ENCODE results near the gene RIT2.

The RIT2 gene

GRCh38 chr18:43092539-43092938 lies 22.9 kb downstream of the RIT2 start:
- no peak for ATAC-seq

GRCh38 chr18:43081396-43081795 lies 34.1 kb downstream of the RIT2 start:
- TF ChIP-seq ISL1 (CRISPR knock-in tag; IDR thresholded peaks at IDR 0.05) (no peak), PATZ1 (CRISPR knock-in tag; IDR thresholded peaks at IDR 0.05; ENCODE audit: borderline replicate concordance) (no peak), CREB5 (CRISPR knock-in tag; IDR thresholded peaks at IDR 0.05; ENCODE audit: low read depth) (no peak), ZC3H10 (CRISPR knock-in tag; IDR thresholded peaks at IDR 0.05) (no peak), PPARA (CRISPR knock-in tag; IDR thresholded peaks at IDR 0.05; ENCODE audit: borderline replicate concordance) (no peak), ESRRG (CRISPR knock-in tag; IDR thresholded peaks at IDR 0.05) (no peak), OSR1 (CRISPR knock-in tag; IDR thresholded peaks at IDR 0.05) (no peak), RARB (CRISPR knock-in tag; IDR thresholded peaks at IDR 0.05) (no peak), TOX (CRISPR knock-in tag; IDR thresholded peaks at IDR 0.05; ENCODE audit: borderline replicate concordance) (no peak), CSDC2 (CRISPR knock-in tag; IDR thresholded peaks at IDR 0.05) (no peak), GLIS3 (CRISPR knock-in tag; IDR thresholded peaks at IDR 0.05) (no peak), ZNF8 (CRISPR knock-in tag; IDR thresholded peaks at IDR 0.05) (no peak), POU6F1 (CRISPR knock-in tag; IDR thresholded peaks at IDR 0.05; ENCODE audit: borderline replicate concordance, low read depth) (no peak), TSHZ2 (CRISPR knock-in tag; IDR thresholded peaks at IDR 0.05) (no peak)
- no peak for ATAC-seq

More at GRCh38 chr18:43092539-43092938, 22.9 kb downstream of the RIT2 start:
- TF ChIP-seq TSHZ2 (CRISPR knock-in tag; IDR thresholded peaks at IDR 0.05) (no peak), SNAI2 (CRISPR knock-in tag; IDR thresholded peaks at IDR 0.05) (no peak), ZFP3 (CRISPR knock-in tag; IDR thresholded peaks at IDR 0.05) (no peak), ZNF565 (CRISPR knock-in tag; conservative IDR thresholded peaks at IDR 0.05; ENCODE audit: low read depth) (no peak), BACH2 (CRISPR knock-in tag; IDR thresholded peaks at IDR 0.05; ENCODE audit: borderline replicate concordance) (no peak), GLIS3 (CRISPR knock-in tag; IDR thresholded peaks at IDR 0.05) (no peak), ARNTL (CRISPR knock-in tag; IDR thresholded peaks at IDR 0.05; ENCODE audit: borderline replicate concordance, low read depth) (no peak), CSDC2 (CRISPR knock-in tag; IDR thresholded peaks at IDR 0.05) (no peak), ZFP30 (CRISPR knock-in tag; IDR thresholded peaks at IDR 0.05) (no peak), PATZ1 (CRISPR knock-in tag; IDR thresholded peaks at IDR 0.05; ENCODE audit: borderline replicate concordance) (no peak)

Data from SK-N-SH treated with all-trans-retinoic acid at 6 μM for 48 hours (cell line).